Cardiac muscle cell (in vitro differentiated cells and primary cell): ENCODE measurements around the gene PABPN1L. TPM values are rescaled to one million over a fixed set of nuclear protein-coding genes. Genes with fewer than 3 reads are reported as not detected.

ENCODE experiments used
- DNase-seq, 2 donors: peaks; one replicate each; pipeline versions ENCODE4 v3.0.0 to v3.0.0-alpha.2; 2010 to 2017; ENCODE audit warnings: low read depth in 1 of 2, low spot score in 1 of 2
- H3K27ac ChIP-seq: fragments of 200-600 bp; sonication (generic); 2 replicates; pipeline ENCODE4 v1.5.1; 2016
- H3K27me3 ChIP-seq: fragments of 200-600 bp; sonication (generic); 2 replicates; pipeline ENCODE4 v1.6.0; 2016; ENCODE audit warnings: control low read depth
- H3K36me3 ChIP-seq: fragments of 200-600 bp; sonication (generic); 2 replicates; pipeline ENCODE4 v1.5.1; 2016; ENCODE audit warnings: control low read depth
- H3K4me1 ChIP-seq: fragments of 200-600 bp; sonication (generic); 2 replicates; pipeline ENCODE4 v1.8.1; 2017; ENCODE audit warnings: low read depth, mild to moderate bottlenecking, mixed run types
- H3K4me3 ChIP-seq: fragments of 200-600 bp; sonication (generic); 2 replicates; pipeline ENCODE4 v1.5.1; 2016; ENCODE audit warnings: mild to moderate bottlenecking
- H3K9me3 ChIP-seq: fragments of 200-600 bp; sonication (generic); 2 replicates; pipeline ENCODE4 v1.5.1; 2017; ENCODE audit warnings: low read depth, mild to moderate bottlenecking, control low read depth
- polyA plus RNA-seq: library from polyadenylated mRNA; unstranded; fragments of >200 nt; fragmentation: Nextera tagmentation; extraction: Ambion mirVana; gene quantifications from 2 replicates; pipeline ENCODE4 v1.2.1, GENCODE V29; 2016
- total RNA-seq: library from RNA; depleted of rRNA; stranded (reverse); fragments of >200 nt; gene quantifications from 2 replicates; pipeline ENCODE4 v1.2.3, GENCODE V29; 2016
- TF ChIP-seq, protein P1 (sequence below): IDR thresholded peaks from 2 replicates; pipeline ENCODE4 v1.5.1; 2012; ENCODE audit warnings: low read depth, mild to moderate bottlenecking, low read length

Gene PABPN1L
- total and polyA plus RNA-seq, 2 experiments from 2014 or later: 0.32 TPM; not detected in 1

DNA sequence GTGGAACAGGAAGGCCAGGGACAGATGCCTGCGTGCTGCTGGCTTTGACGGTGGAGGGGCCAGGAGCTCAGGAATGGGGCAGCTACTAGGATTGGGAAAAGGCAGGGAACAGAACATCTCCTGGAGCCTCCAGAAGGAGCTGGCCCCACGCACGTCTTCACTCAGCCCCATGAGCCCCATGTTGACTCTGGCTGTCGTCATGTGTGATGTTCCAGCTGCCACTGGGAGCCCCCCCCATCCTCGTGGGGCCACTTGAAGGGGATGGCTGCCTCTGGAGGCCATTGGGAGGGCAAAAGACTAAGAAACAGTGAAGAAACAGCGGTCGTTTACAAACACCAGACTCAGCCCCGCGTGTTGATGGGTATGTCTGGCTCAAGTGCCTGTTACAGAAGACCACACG is 36.2 kb downstream of the PABPN1L start:
- Histone ChIP-seq H3K4me1 (no peaks in the 10 kb centered on the region), H3K9me3 (no peaks in the 10 kb centered on the region), H3K4me3 (no peak overlapping the region), H3K27ac (no peak overlapping the region), H3K27me3 (no peaks in the 10 kb centered on the region), H3K36me3 (peaks cover under 1% of the 10 kb centered on the region)
- DNase-seq: peak; percentile 21 to 34
- TF ChIP-seq, protein P1, sequence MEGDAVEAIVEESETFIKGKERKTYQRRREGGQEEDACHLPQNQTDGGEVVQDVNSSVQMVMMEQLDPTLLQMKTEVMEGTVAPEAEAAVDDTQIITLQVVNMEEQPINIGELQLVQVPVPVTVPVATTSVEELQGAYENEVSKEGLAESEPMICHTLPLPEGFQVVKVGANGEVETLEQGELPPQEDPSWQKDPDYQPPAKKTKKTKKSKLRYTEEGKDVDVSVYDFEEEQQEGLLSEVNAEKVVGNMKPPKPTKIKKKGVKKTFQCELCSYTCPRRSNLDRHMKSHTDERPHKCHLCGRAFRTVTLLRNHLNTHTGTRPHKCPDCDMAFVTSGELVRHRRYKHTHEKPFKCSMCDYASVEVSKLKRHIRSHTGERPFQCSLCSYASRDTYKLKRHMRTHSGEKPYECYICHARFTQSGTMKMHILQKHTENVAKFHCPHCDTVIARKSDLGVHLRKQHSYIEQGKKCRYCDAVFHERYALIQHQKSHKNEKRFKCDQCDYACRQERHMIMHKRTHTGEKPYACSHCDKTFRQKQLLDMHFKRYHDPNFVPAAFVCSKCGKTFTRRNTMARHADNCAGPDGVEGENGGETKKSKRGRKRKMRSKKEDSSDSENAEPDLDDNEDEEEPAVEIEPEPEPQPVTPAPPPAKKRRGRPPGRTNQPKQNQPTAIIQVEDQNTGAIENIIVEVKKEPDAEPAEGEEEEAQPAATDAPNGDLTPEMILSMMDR: no peak

DNA sequence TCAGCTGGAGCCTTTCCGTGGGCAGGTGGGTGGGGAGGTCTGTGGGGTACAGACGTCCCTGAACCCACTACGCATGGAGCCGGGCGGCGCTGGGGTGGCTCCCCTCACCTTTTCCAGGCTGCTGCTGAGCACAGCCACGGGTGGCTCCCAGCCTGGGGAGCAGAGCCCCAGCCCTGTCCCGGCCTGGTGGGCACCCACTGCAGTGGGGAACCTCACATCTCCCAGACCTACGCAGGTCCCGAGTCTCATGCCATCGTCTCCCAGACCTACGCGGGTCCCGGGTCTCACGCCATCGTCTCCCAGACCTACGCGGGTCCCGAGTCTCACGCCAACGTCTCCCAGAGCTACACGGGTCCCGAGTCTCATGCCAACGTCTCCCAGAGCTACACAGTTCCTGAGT is 37.7 kb downstream of the PABPN1L start:
- no peaks in the 10 kb centered on the region for H3K36me3 ChIP-seq
- no peaks in the 10 kb centered on the region for H3K27me3 ChIP-seq
- no peaks in the 10 kb centered on the region for H3K4me1 ChIP-seq
- TF ChIP-seq, protein P1: no peak
- H3K27ac ChIP-seq: no peak overlapping the region
- no peaks in the 10 kb centered on the region for H3K9me3 ChIP-seq
- H3K4me3 ChIP-seq: no peak overlapping the region
- no peak for DNase-seq

DNA sequence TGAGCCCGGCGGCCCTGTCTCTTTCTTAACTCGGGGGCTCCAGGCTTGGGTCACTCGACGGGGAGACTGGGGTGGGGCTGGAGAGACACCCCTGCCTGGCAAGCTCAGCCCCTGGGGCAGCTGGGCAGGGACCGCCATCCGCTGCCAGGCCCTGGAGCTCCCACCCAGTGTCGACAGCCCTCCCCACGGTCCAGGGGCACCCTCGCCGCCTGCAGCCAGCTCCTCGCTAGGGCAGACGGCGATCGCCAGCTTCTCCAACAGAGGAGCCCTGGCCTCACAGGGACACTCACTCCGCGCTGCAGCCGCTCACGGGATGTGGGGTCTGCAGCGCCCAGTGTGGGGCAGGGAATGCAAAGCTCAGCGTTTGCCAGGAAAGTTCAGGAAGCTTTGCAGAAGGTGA is 38.7 kb downstream of the PABPN1L start:
- Histone ChIP-seq H3K4me1 (no peaks in the 10 kb centered on the region), H3K9me3 (no peaks in the 10 kb centered on the region), H3K4me3 (no peak overlapping the region), H3K27ac (no peak overlapping the region), H3K36me3 (no peaks in the 10 kb centered on the region), H3K27me3 (no peaks in the 10 kb centered on the region)
- TF ChIP-seq, protein P1: no peak
- DNase-seq: no peak

DNA sequence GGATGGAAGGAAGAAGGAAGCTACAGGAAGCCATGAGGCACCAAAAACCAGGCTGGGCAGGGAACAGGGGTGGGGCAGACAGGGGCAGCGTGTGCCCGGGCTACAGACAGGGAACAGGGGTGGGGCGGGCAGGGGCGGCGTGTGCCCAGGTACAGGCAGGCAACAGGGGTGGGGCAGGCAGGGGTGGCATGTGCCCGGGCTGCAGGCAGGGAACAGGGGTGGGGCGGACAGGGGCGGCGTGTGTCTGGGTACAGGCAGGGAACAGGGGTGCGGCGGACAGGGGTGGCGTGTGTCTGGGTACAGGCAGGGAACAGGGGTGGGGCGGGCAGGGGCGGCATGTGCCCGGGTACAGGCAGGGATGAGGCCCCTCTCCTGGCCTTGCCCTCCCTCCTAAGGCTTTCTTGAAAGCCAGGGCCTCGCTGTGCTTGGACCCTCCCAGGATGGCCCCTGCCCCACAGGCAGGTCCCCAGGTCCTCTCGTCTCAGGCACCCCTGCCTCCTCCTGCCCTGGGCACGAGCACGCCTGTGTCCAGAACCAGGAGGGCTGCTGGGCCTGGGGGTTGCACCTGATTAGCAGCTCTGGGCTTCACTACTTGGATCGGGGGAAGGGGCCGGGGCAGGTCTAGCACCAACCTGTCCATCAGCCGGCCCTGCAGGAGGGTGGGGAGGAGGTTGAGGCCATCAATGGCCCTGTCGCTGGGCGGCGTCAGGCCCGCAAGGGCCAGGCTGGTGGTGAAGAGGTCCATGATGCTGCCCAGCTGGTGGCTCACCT is 40.2 kb downstream of the PABPN1L start:
- TF ChIP-seq, protein P1: no peak
- H3K27ac ChIP-seq: no peak overlapping the region
- no peaks in the 10 kb centered on the region for H3K4me1 ChIP-seq
- no peaks in the 10 kb centered on the region for H3K27me3 ChIP-seq
- no peak for DNase-seq
- H3K4me3 ChIP-seq: no peak overlapping the region
- no peaks in the 10 kb centered on the region for H3K36me3 ChIP-seq
- H3K9me3 ChIP-seq: no peaks in the 10 kb centered on the region

DNA sequence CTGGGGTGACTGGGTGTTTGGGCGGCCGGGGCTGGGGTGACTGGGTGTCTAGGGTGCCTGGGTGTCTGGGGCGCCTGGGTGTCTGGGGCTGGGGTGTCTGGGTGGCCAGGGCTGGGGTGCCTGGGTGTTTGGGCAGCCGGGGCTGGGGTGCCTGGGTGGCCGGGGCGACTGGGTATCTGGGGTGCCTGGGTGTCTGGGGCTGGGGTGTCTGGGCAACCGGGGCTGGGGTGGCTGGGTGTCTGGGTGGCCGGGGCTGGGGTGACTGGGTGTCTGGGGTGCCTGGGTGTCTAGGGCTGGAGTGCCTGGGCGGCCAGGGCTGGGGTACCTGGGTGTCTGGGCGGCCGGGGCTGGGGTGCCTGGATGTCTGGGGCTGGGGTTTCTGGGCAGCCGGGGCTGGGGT is 41.3 kb downstream of the PABPN1L start:
- DNase-seq: no peak
- TF ChIP-seq, protein P1: no peak

More for the DNA sequence above, 41.3 kb downstream of the PABPN1L start:
- Histone ChIP-seq H3K36me3 (no peaks in the 10 kb centered on the region), H3K9me3 (no peaks in the 10 kb centered on the region), H3K27me3 (no peaks in the 10 kb centered on the region), H3K27ac (no peak overlapping the region), H3K4me3 (no peak overlapping the region), H3K4me1 (no peaks in the 10 kb centered on the region)
